ENCODE results near the gene SPOP.

DNA sequence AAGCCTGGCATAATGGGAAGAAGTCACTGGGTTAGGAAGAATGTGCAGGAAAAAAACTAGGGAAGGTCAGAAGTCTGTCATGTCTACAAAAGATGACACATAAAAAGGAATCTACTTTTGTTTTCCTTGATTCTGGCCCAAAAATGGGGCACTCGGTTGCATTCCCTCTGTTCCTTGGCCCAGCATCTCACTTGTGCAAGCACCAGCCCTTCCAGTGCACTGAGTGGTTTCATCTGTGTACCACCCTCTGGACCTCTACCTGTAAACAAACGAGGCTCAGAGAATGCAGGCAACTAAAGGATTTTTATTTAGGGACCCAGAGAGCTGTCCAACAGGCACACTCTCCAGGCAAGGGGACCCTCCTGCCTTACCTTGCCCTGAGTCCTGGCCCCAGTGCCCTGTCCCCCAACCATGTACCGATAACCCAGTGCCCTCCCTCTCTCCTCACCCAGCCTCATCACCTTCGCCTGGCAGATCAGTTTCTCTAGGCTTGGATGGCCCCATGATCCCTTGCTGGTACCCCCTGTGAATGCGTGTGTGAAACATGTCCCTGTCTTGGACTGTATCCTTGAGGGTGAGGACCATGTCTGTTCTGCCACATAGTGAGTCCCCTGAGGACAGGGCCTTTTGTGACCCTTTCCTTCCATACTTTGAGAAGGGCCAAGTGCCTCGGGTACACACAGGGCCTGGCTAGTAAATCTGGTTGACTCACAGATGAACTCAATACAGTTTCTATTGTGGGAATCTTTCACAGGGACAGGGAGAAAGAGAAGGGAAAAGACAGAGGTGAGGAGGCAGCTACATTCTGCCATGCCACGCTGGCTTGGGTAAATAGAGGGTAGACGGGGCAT, 88.9 kb downstream of the SPOP start:
- TF ChIP-seq, protein P1, sequence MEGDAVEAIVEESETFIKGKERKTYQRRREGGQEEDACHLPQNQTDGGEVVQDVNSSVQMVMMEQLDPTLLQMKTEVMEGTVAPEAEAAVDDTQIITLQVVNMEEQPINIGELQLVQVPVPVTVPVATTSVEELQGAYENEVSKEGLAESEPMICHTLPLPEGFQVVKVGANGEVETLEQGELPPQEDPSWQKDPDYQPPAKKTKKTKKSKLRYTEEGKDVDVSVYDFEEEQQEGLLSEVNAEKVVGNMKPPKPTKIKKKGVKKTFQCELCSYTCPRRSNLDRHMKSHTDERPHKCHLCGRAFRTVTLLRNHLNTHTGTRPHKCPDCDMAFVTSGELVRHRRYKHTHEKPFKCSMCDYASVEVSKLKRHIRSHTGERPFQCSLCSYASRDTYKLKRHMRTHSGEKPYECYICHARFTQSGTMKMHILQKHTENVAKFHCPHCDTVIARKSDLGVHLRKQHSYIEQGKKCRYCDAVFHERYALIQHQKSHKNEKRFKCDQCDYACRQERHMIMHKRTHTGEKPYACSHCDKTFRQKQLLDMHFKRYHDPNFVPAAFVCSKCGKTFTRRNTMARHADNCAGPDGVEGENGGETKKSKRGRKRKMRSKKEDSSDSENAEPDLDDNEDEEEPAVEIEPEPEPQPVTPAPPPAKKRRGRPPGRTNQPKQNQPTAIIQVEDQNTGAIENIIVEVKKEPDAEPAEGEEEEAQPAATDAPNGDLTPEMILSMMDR (conservative IDR thresholded peaks at IDR 0.05 in 1 of 2, IDR thresholded peaks at IDR 0.05 in 1 of 2; ENCODE audit: low read depth in 1 of 2, low read length in 2 of 2) = no peak
- no peak for TF ChIP-seq EZH2 (IDR thresholded peaks at IDR 0.05; ENCODE audit: low read length, missing control alignments)
